ENCODE measurements around the gene HSD17B4.
"Not testable (repeated sequence)": the region's sequence is repeated elsewhere in the genome, so short reads cannot be mapped to it uniquely, and the experiment has no call there.

The HSD17B4 gene

DNA sequence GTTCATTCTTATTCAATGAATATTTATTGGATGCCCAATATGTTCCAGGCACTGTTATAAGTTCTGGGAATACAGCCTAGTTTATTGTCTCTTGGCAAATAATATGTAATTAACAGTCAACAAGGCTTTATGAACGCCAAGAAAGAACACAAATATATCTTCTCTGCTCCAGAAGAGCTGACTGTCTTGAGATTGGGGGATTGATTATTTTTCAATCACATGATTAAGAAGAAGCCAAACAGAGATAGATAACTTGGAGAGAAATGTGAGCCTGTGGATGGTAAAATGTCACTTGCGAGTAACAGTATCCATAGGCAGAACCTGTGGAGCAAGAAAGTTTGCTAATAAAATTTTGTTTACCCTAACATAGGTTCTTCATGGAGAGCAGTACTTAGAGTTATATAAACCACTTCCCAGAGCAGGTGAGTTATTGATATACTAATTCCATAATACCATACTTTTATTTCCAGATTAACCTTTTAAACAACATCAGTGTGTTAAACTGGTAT is 49.4 kb downstream of the HSD17B4 start:
- intact Hi-C loops (cut with DNase I; ENCODE audit: low total_unique reads): no loop called here
- Histone ChIP-seq H3K27ac (no peak overlapping the region), H3K4me3 (no peak overlapping the region), H3K4me1 (no peaks in the 10 kb centered on the region), H3K9me3 (peaks cover 0 to 8% (median 0%) of the 10 kb centered on the region in 3 donors), H3K36me3 (peaks cover 35 to 37% (median 36%) of the 10 kb centered on the region in 3 donors), H3K27me3 (no peaks in the 10 kb centered on the region)
- DNase-seq: no peak
- TF ChIP-seq, protein P1, sequence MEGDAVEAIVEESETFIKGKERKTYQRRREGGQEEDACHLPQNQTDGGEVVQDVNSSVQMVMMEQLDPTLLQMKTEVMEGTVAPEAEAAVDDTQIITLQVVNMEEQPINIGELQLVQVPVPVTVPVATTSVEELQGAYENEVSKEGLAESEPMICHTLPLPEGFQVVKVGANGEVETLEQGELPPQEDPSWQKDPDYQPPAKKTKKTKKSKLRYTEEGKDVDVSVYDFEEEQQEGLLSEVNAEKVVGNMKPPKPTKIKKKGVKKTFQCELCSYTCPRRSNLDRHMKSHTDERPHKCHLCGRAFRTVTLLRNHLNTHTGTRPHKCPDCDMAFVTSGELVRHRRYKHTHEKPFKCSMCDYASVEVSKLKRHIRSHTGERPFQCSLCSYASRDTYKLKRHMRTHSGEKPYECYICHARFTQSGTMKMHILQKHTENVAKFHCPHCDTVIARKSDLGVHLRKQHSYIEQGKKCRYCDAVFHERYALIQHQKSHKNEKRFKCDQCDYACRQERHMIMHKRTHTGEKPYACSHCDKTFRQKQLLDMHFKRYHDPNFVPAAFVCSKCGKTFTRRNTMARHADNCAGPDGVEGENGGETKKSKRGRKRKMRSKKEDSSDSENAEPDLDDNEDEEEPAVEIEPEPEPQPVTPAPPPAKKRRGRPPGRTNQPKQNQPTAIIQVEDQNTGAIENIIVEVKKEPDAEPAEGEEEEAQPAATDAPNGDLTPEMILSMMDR (IDR thresholded peaks at IDR 0.05): no peak

DNA sequence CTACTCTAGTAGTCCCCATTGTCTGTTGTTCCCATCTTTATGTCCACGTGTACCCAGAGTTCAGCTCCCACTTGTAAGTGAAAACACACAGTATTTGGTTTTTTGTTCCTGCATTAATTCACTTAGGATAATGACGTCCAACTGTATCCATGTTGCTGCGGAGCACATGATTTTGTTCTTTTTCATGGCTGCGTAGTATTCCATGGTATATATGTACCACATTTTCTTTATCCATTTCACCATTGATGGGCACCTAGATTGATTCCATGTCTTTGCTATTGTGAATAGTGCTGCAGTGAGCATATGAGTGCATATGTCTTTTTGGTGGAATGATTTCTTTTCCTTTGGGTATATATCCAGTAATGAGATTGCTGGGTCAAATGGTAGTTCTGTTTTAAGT is 51.6 kb downstream of the HSD17B4 start:
- peaks cover 32 to 40% (median 36%) of the 10 kb centered on the region in 3 donors for H3K36me3 ChIP-seq
- intact Hi-C loops (cut with DNase I; ENCODE audit: low total_unique reads); DNase-seq: not testable (repeated sequence)

DNA sequence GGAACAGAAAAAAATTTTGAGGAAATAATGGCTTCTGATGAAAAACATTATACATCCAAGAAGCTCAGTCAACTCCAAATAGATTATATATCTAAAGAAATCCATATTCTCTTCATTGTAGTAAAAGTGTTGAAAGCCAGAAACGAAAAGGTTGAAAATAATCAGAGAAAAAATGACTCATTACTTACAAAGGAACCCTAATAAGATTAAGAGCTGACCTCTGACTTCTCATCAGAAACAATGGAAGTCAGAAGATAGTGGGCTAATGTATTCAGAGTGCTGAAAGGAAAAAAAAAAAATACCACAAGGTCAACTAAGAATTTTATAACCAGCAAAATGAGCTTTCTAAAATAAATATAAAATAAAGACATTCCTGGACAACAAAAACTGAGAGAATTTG is 60.0 kb downstream of the HSD17B4 start:
- H3K4me3 ChIP-seq: no peak overlapping the region
- intact Hi-C loops (cut with DNase I; ENCODE audit: low total_unique reads): no loop called here
- H3K9me3 ChIP-seq: no peaks in the 10 kb centered on the region
- no peak overlapping the region for H3K27ac ChIP-seq
- no peak for DNase-seq
- H3K27me3 ChIP-seq: no peaks in the 10 kb centered on the region
- H3K36me3 ChIP-seq: peaks cover 45 to 67% (median 50%) of the 10 kb centered on the region in 3 donors
- TF ChIP-seq, protein P1 (IDR thresholded peaks at IDR 0.05): no peak
- no peaks in the 10 kb centered on the region for H3K4me1 ChIP-seq

More for the DNA sequence above, 51.6 kb downstream of the HSD17B4 start:
- not testable (repeated sequence) for H3K27me3 ChIP-seq, H3K9me3 ChIP-seq, H3K4me1 ChIP-seq, H3K4me3 ChIP-seq, H3K27ac ChIP-seq

DNA sequence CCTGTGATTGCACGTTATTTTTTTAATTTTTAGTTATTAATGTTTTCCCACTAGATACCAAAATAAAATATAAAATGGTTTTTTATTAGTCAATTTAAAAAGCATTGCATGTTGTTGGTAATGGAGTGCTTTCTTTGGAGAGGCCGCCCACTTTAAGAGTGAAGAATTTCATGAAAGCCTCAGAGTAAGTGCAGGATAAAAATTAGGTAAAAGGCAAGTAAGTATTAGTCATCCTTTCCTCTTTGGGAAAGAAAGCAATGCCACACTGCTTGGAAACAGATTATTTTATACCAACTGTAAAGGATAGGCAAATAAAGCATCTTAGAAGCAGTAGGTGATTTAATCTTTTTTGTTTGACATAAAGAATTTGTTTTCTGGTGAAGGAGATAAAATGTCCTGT is 62.9 kb downstream of the HSD17B4 start:
- no peaks in the 10 kb centered on the region for H3K9me3 ChIP-seq
- H3K4me1 ChIP-seq: no peaks in the 10 kb centered on the region
- H3K27me3 ChIP-seq: no peaks in the 10 kb centered on the region
- TF ChIP-seq, protein P1 (IDR thresholded peaks at IDR 0.05): no peak
- peaks cover 58 to 69% (median 60%) of the 10 kb centered on the region in 3 donors for H3K36me3 ChIP-seq
- DNase-seq: no peak
- no peak overlapping the region for H3K27ac ChIP-seq
- no peak overlapping the region for H3K4me3 ChIP-seq
- intact Hi-C loops (cut with DNase I; ENCODE audit: low total_unique reads): no loop called here

DNA sequence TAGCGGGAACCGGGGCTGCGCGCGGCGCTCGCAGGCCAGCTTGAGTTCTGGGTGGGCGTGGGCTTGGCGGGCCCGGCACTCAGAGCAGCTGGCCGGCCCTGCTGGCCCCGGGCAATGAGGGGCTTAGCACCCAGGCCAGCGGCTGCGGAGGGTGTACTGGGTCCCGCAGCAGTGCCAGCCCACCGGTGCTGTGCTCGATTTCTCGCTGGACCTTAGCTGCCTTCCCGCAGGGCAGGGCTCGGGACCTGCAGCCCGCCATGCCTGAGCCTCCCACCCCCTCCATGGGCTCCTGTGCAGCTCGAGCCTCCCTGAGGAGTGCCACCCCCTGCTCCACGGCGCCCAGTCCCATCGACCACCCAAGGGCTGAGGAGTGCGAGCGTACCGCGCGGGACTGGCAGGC is 64.8 kb downstream of the HSD17B4 start:
- intact Hi-C loops (cut with DNase I; ENCODE audit: low total_unique reads); H3K4me1 ChIP-seq; H3K9me3 ChIP-seq; DNase-seq; H3K4me3 ChIP-seq; H3K27me3 ChIP-seq; H3K27ac ChIP-seq: not testable (repeated sequence)
- H3K36me3 ChIP-seq: peaks cover 44 to 52% (median 50%) of the 10 kb centered on the region in 3 donors

DNA sequence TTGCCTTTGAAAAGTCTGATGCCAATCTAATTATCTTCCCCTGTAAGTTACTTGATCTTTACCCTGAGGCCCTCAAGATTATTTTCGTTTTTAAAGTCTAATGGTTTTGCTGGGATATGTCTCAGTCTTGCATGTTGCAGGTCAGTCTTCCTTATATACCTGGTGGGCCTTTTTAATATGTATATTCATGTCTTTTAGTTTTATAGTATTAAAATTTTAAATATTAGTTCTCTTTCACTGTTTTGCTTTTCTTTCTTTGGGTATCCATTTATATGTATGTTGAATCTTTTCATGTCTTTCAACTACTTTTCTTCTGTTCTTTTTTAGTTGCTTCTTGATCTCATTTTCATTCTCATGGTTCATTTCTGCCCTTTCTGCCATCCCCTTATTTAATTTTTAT is 68.9 kb downstream of the HSD17B4 start:
- no peaks in the 10 kb centered on the region for H3K27me3 ChIP-seq
- TF ChIP-seq, protein P1 (IDR thresholded peaks at IDR 0.05): no peak
- no peaks in the 10 kb centered on the region for H3K9me3 ChIP-seq
- peaks cover 39 to 54% (median 41%) of the 10 kb centered on the region in 3 donors for H3K36me3 ChIP-seq
- no peak overlapping the region for H3K27ac ChIP-seq
- H3K4me3 ChIP-seq: no peak overlapping the region
- no peaks in the 10 kb centered on the region for H3K4me1 ChIP-seq
- intact Hi-C loops (cut with DNase I; ENCODE audit: low total_unique reads): no loop called here
- DNase-seq: no peak

DNA sequence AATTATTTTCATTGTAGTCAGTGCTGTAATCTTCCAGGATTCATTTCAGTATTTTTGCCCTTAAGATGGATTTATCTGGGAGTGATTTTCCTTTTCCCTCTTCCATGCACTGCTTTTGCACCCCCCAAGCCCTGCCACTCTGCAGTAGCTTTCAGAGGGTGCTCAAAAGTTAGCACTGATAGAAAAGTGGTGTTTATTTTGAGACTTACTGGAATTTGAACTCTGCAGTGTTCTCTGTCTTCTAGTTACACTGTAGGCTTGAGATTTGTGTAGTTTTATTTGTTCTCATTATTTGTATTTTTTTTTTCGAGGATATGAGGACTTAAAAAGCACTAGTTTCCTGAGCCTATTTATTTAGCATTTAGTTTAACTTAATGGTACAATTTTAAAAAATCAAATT is 70.5 kb downstream of the HSD17B4 start:
- Histone ChIP-seq H3K27ac (no peak overlapping the region), H3K4me1 (no peaks in the 10 kb centered on the region), H3K9me3 (no peaks in the 10 kb centered on the region), H3K36me3 (peaks cover 36 to 50% (median 40%) of the 10 kb centered on the region in 3 donors), H3K27me3 (no peaks in the 10 kb centered on the region), H3K4me3 (no peak overlapping the region)
- DNase-seq: no peak
- TF ChIP-seq, protein P1 (IDR thresholded peaks at IDR 0.05): no peak
- intact Hi-C loops (cut with DNase I; ENCODE audit: low total_unique reads): no loop called here
